Measurements from ENCODE around the gene ADAMTS5. TPM values are rescaled to one million over a fixed set of nuclear protein-coding genes. Genes with fewer than 3 reads are reported as not detected.

Gene ADAMTS5
- total RNA-seq, 6 donors from 2014 or later: under 0.01 to 5.9 (median 1.6) TPM

- no peaks in the 10 kb centered on the region for H3K36me3 ChIP-seq
- no peak for DNase-seq
- no peak for ATAC-seq (ENCODE audit: low FRiP score in 2 of 2)
- no peaks in the 10 kb centered on the region for H3K4me1 ChIP-seq
- no peak overlapping the region for H3K27ac ChIP-seq
- H3K4me3 ChIP-seq: no peak overlapping the region
- peaks cover 0 to 10% (median 0%) of the 10 kb centered on the region in 4 donors for H3K9me3 ChIP-seq
- TF ChIP-seq EP300 (IDR thresholded peaks at IDR 0.05) (no peak), CTCF (IDR thresholded peaks at IDR 0.05) (no peak), POLR2AphosphoS5 (IDR thresholded peaks at IDR 0.05) (no peak), POLR2A (IDR thresholded peaks at IDR 0.05) (no peak)
- no peaks in the 10 kb centered on the region for H3K27me3 ChIP-seq
These were observed 52.3 kb downstream of the ADAMTS5 start for GRCh38 chr21:26914557-26914956.

GRCh38 chr21:26912466-26912865, 54.4 kb downstream of the ADAMTS5 start:
- ATAC-seq (ENCODE audit: low FRiP score in 2 of 2): no peak

GRCh38 chr21:26909972-26910371, 56.9 kb downstream of the ADAMTS5 start:
- Histone ChIP-seq H3K36me3 (no peaks in the 10 kb centered on the region), H3K27ac (no peak overlapping the region), H3K9me3 (peaks cover 0 to 10% (median 0%) of the 10 kb centered on the region in 4 donors), H3K4me3 (no peak overlapping the region), H3K4me1 (no peaks in the 10 kb centered on the region), H3K27me3 (no peaks in the 10 kb centered on the region)
- WGBS, 2 donors: 65 to 73% methylated on average over 3 of the region's 3 CpGs
- ATAC-seq (ENCODE audit: low FRiP score in 2 of 2): no peak
- no peak for DNase-seq
- TF ChIP-seq POLR2AphosphoS5 (IDR thresholded peaks at IDR 0.05): no peak
- no peak for TF ChIP-seq POLR2A (IDR thresholded peaks at IDR 0.05)
- TF ChIP-seq CTCF (IDR thresholded peaks at IDR 0.05): no peak
- no peak for TF ChIP-seq EP300 (IDR thresholded peaks at IDR 0.05)

More at GRCh38 chr21:26912466-26912865, 54.4 kb downstream of the ADAMTS5 start:
- Histone ChIP-seq H3K27ac (no peak overlapping the region), H3K36me3 (no peaks in the 10 kb centered on the region), H3K4me3 (no peak overlapping the region), H3K4me1 (no peaks in the 10 kb centered on the region), H3K27me3 (no peaks in the 10 kb centered on the region), H3K9me3 (peaks cover 0 to 10% (median 0%) of the 10 kb centered on the region in 4 donors)
- 71 to 79% methylated on average over 1 of the region's 1 CpG for WGBS, 2 donors
- TF ChIP-seq POLR2AphosphoS5 (IDR thresholded peaks at IDR 0.05) (no peak), EP300 (IDR thresholded peaks at IDR 0.05) (no peak), POLR2A (IDR thresholded peaks at IDR 0.05) (no peak), CTCF (IDR thresholded peaks at IDR 0.05) (no peak)
- DNase-seq: no peak

- no peak for DNase-seq
- H3K27ac ChIP-seq: no peak overlapping the region
- no peaks in the 10 kb centered on the region for H3K36me3 ChIP-seq
- no peaks in the 10 kb centered on the region for H3K9me3 ChIP-seq
- TF ChIP-seq EP300 (IDR thresholded peaks at IDR 0.05) (no peak), POLR2A (IDR thresholded peaks at IDR 0.05) (no peak), POLR2AphosphoS5 (IDR thresholded peaks at IDR 0.05) (no peak), CTCF (IDR thresholded peaks at IDR 0.05) (no peak)
- ATAC-seq (ENCODE audit: low FRiP score in 2 of 2): no peak
- H3K27me3 ChIP-seq: no peaks in the 10 kb centered on the region
- no peak overlapping the region for H3K4me3 ChIP-seq
- no peaks in the 10 kb centered on the region for H3K4me1 ChIP-seq
- 74 to 95% methylated on average over 4 of the region's 4 CpGs for WGBS, 2 donors
These were observed 65.9 kb downstream of the ADAMTS5 start for GRCh38 chr21:26900980-26901379.

GRCh38 chr21:26892151-26892550, 74.7 kb downstream of the ADAMTS5 start:
- no peaks in the 10 kb centered on the region for H3K27me3 ChIP-seq
- H3K9me3 ChIP-seq: no peaks in the 10 kb centered on the region
- no peak for DNase-seq
- H3K4me1 ChIP-seq: no peaks in the 10 kb centered on the region
- H3K4me3 ChIP-seq: no peak overlapping the region
- no peak for TF ChIP-seq POLR2AphosphoS5 (IDR thresholded peaks at IDR 0.05)
- no peak for TF ChIP-seq CTCF (IDR thresholded peaks at IDR 0.05)
- TF ChIP-seq POLR2A (IDR thresholded peaks at IDR 0.05): no peak
- no peak for TF ChIP-seq EP300 (IDR thresholded peaks at IDR 0.05)
- 61 to 66% methylated on average over 1 of the region's 1 CpG for WGBS, 2 donors
- no peak for ATAC-seq (ENCODE audit: low FRiP score in 2 of 2)
- H3K36me3 ChIP-seq: no peaks in the 10 kb centered on the region
- H3K27ac ChIP-seq: no peak overlapping the region

Data from upper lobe of left lung (tissue), 6 donors.